Naive thymus-derived CD4-positive, alpha-beta T cell (primary cell): ENCODE results near the gene IRGQ. TPM values are rescaled to one million over a fixed set of nuclear protein-coding genes. Genes with fewer than 3 reads are reported as not detected.
"Not testable (repeated sequence)": the region's sequence is repeated elsewhere in the genome, so short reads cannot be mapped to it uniquely, and the experiment has no call there.

Experiments used
- ATAC-seq: fragments of 150-1000 bp; cut with Tn5 transposase; 2 replicates; pipeline ENCODE4 v1.10.0; 2021; ENCODE audit warnings: mild to moderate bottlenecking, moderate library complexity
- CTCF ChIA-PET: fragments of 350-600 bp; sonication (Branson Sonifier 250); formaldehyde crosslinking; loops from one replicate; lab custom pipeline; 2021; ENCODE audit warnings: antibody characterized with exemption; lab: Charles Lee
- POLR2A ChIA-PET: fragments of 350-600 bp; sonication (Branson Sonifier 250); formaldehyde crosslinking; loops from one replicate; lab custom pipeline; 2021; ENCODE audit warnings: antibody characterized with exemption, inconsistent platforms; lab: Charles Lee
- DNase-seq, 9 donors: peaks; one replicate each; pipeline versions ENCODE4 v3.0.0 to v3.0.0-alpha.2; 2020 to 2022; ENCODE audit warnings: mixed read lengths in 1 of 9
- H3K27ac ChIP-seq: one replicate; pipeline ENCODE4 v1.7.0; 2013; ENCODE audit warnings: mild to moderate bottlenecking, low read depth, low read length, moderate library complexity
- H3K27me3 ChIP-seq, 2 donors: one replicate each; pipeline ENCODE4 v1.7.0; 2013; ENCODE audit warnings: low read length in 2 of 2, mild to moderate bottlenecking in 2 of 2, moderate library complexity in 2 of 2; ENCODE audit not compliant: control insufficient read depth in 2 of 2, insufficient read depth in 2 of 2
- H3K36me3 ChIP-seq, 3 experiments: 1 replicate in 2 of 3; 2 replicates in 1 of 3; pipeline ENCODE4 v1.7.0; 2013; ENCODE audit warnings: low read length in 3 of 3, mild to moderate bottlenecking in 3 of 3, moderate library complexity in 1 of 3; ENCODE audit not compliant: insufficient read depth in 3 of 3, control insufficient read depth in 2 of 3
- H3K4me1 ChIP-seq, 2 donors: one replicate each; pipeline ENCODE4 v1.7.0; 2013; ENCODE audit warnings: low read length in 2 of 2, mild to moderate bottlenecking in 2 of 2, moderate library complexity in 1 of 2; ENCODE audit not compliant: control insufficient read depth in 2 of 2, insufficient read depth in 2 of 2
- H3K4me3 ChIP-seq: 2 replicates; pipeline ENCODE4 v1.7.0; 2013; ENCODE audit warnings: mild to moderate bottlenecking, low read length
- H3K9me3 ChIP-seq, 3 experiments: 1 replicate in 2 of 3; 2 replicates in 1 of 3; pipeline ENCODE4 v1.7.0; 2013; ENCODE audit warnings: low read length in 3 of 3; ENCODE audit not compliant: control insufficient read depth in 2 of 3
- H3K27ac Mint-ChIP-seq, 9 donors: one replicate each; pipeline ENCODE4 v1.8.0; 2020 to 2022; ENCODE audit warnings: mixed read lengths in 9 of 9, mild to moderate bottlenecking in 8 of 9, moderate library complexity in 5 of 9, inconsistent platforms in 2 of 9
- H3K27me3 Mint-ChIP-seq, 5 donors: one replicate each; pipeline ENCODE4 v1.8.0; 2021 to 2022; ENCODE audit warnings: mixed read lengths in 5 of 5, mild to moderate bottlenecking in 1 of 5
- H3K36me3 Mint-ChIP-seq, 5 donors: one replicate each; pipeline ENCODE4 v1.8.0; 2020 to 2022; ENCODE audit warnings: mixed read lengths in 5 of 5, mild to moderate bottlenecking in 3 of 5, inconsistent platforms in 1 of 5
- H3K4me1 Mint-ChIP-seq, 7 donors: one replicate each; pipeline ENCODE4 v1.8.0; 2020 to 2022; ENCODE audit warnings: mixed read lengths in 7 of 7, mild to moderate bottlenecking in 3 of 7, inconsistent platforms in 1 of 7
- H3K4me3 Mint-ChIP-seq, 10 donors: one replicate each; pipeline ENCODE4 v1.8.0; 2020 to 2022; ENCODE audit warnings: mild to moderate bottlenecking in 10 of 10, mixed read lengths in 10 of 10, moderate library complexity in 6 of 10, inconsistent platforms in 2 of 10
- H3K9me3 Mint-ChIP-seq, 11 donors: one replicate each; pipeline ENCODE4 v1.8.0; 2020 to 2022; ENCODE audit warnings: mixed read lengths in 11 of 11, mild to moderate bottlenecking in 4 of 11, inconsistent platforms in 1 of 11, moderate library complexity in 1 of 11
- intact Hi-C, 2 donors: fragments of 100-400 bp; cut with micrococcal nuclease; formaldehyde crosslinking; loops; one replicate each; pipeline ENCODE4 v1.15.1; 2023
- polyA plus RNA-seq, 2 donors: library from polyadenylated mRNA; unstranded; fragments of 300-500 nt; fragmentation: Illumina TruSeq; gene quantifications; one replicate each; pipeline ENCODE4 v1.2.3, GENCODE V29; 2021
- total RNA-seq, 6 experiments: library from RNA in 5 of 6; stranded (reverse) in 5 of 6; gene quantifications; 1 replicate in 5 of 6; 2 replicates in 1 of 6; pipeline ENCODE4 v1.2.3 and lab custom pipeline; 2021 to 2026

IRGQ gene
- total and polyA plus RNA-seq, 7 experiments from 2014 or later = 0.32 to 43.8 (median 13.7) TPM

GRCh38 chr19:43640424-43640757, 44.5 kb upstream of the IRGQ start:
- H3K27me3 Mint-ChIP-seq = peaks cover 13 to 48% (median 30%) of the 10 kb centered on the region in 5 donors
- peak overlapping the region; percentile 74 to 89 (median 83) for H3K4me3 Mint-ChIP-seq
- POLR2A ChIA-PET = no interaction called here
- no peaks in the 10 kb centered on the region for H3K36me3 Mint-ChIP-seq
- CTCF ChIA-PET = no interaction called here
- ATAC-seq = no peak
- H3K27me3 ChIP-seq = peaks cover 4 to 8% of the 10 kb centered on the region in 2 donors
- H3K27ac Mint-ChIP-seq = peak overlapping the region in 5 of 9 donors; percentile 22 to 92 (median 42)
- H3K36me3 ChIP-seq = no peaks in the 10 kb centered on the region
- H3K4me3 ChIP-seq = peak overlapping the region; percentile 61
- no peak for DNase-seq
- H3K27ac ChIP-seq = no peak overlapping the region
- H3K4me1 Mint-ChIP-seq = peaks cover 12 to 28% (median 15%) of the 10 kb centered on the region in 7 donors
- peaks cover 0 to 6% of the 10 kb centered on the region in 2 donors for H3K4me1 ChIP-seq
- no peaks in the 10 kb centered on the region for H3K9me3 Mint-ChIP-seq
- intact Hi-C loops = loop anchor here in 1 of 2 donors (1.0 kb wide), 2 partner anchors 21 to 28 kb away; partner anchors contain the start of gene ZNF428
- H3K9me3 ChIP-seq = no peaks in the 10 kb centered on the region

- ATAC-seq = peak; percentile 91
- H3K27me3 Mint-ChIP-seq = peaks cover 13 to 52% (median 30%) of the 10 kb centered on the region in 5 donors
- H3K9me3 Mint-ChIP-seq = no peaks in the 10 kb centered on the region
- POLR2A ChIA-PET = no interaction called here
- Histone ChIP-seq H3K36me3 (no peaks in the 10 kb centered on the region), H3K27ac (peak within 1 kb of the TSS; percentile 49), H3K9me3 (no peaks in the 10 kb centered on the region), H3K4me1 (peaks cover 0 to 6% of the 10 kb centered on the region in 2 donors), H3K27me3 (peaks cover 4 to 8% of the 10 kb centered on the region in 2 donors), H3K4me3 (peak within 1 kb of the TSS; percentile 61)
- H3K4me1 Mint-ChIP-seq = peaks cover 12 to 28% (median 15%) of the 10 kb centered on the region in 7 donors
- CTCF ChIA-PET = no interaction called here
- peak; percentile 42 to 70 (median 57) for DNase-seq
- peak within 1 kb of the TSS; percentile 76 to 93 (median 84) for H3K4me3 Mint-ChIP-seq
- H3K27ac Mint-ChIP-seq = peak within 1 kb of the TSS in 8 of 9 donors; percentile 2 to 92 (median 48)
- intact Hi-C loops = loop anchor here in 1 of 2 donors (1.0 kb wide), 2 partner anchors 20 to 29 kb away; partner anchors contain the start of gene ZNF428
- H3K36me3 Mint-ChIP-seq = no peaks in the 10 kb centered on the region
Observed at GRCh38 chr19:43639519-43640423, 43.8 kb upstream of the IRGQ start, which contains the start of gene CADM4. Gene CADM4 (minus strand): TSS chr19:43639850. CDS start chr19:43639790, 60 bp downstream.

GRCh38 chr19:43638995-43639518, 43.1 kb upstream of the IRGQ start:
- no peaks in the 10 kb centered on the region for H3K36me3 Mint-ChIP-seq
- H3K4me1 Mint-ChIP-seq = peaks cover 12 to 28% (median 15%) of the 10 kb centered on the region in 7 donors
- H3K36me3 ChIP-seq = no peaks in the 10 kb centered on the region
- ChIA-PET POLR2A (no interaction called here), CTCF (no interaction called here)
- H3K9me3 ChIP-seq = no peaks in the 10 kb centered on the region
- peaks cover 0 to 6% of the 10 kb centered on the region in 2 donors for H3K4me1 ChIP-seq
- H3K27me3 ChIP-seq = peaks cover 4 to 8% of the 10 kb centered on the region in 2 donors
- no peak overlapping the region for H3K4me3 ChIP-seq
- H3K4me3 Mint-ChIP-seq = peak overlapping the region; percentile 68 to 93 (median 82)
- H3K9me3 Mint-ChIP-seq = no peaks in the 10 kb centered on the region
- ATAC-seq = no peak
- peak overlapping the region in 8 of 9 donors; percentile 1 to 90 (median 32) for H3K27ac Mint-ChIP-seq
- peaks cover 13 to 52% (median 30%) of the 10 kb centered on the region in 5 donors for H3K27me3 Mint-ChIP-seq
- DNase-seq = no peak
- intact Hi-C loops = no loop called here
- no peak overlapping the region for H3K27ac ChIP-seq

- DNase-seq (no peak), ATAC-seq (no peak)
- Mint-ChIP-seq H3K27ac (peak overlapping the region in 5 of 9 donors; percentile 1 to 68 (median 33)), H3K9me3 (no peaks in the 10 kb centered on the region), H3K27me3 (peaks cover 15 to 52% (median 32%) of the 10 kb centered on the region in 5 donors), H3K36me3 (no peaks in the 10 kb centered on the region), H3K4me3 (peak overlapping the region; percentile 68 to 93 (median 82)), H3K4me1 (peaks cover 12 to 28% (median 15%) of the 10 kb centered on the region in 7 donors)
- Histone ChIP-seq H3K36me3 (no peaks in the 10 kb centered on the region), H3K27ac (no peak overlapping the region), H3K4me1 (peaks cover 0 to 6% of the 10 kb centered on the region in 2 donors), H3K9me3 (no peaks in the 10 kb centered on the region), H3K27me3 (peaks cover 4 to 8% of the 10 kb centered on the region in 2 donors), H3K4me3 (no peak overlapping the region)
- intact Hi-C loops = no loop called here
- ChIA-PET POLR2A (no interaction called here), CTCF (no interaction called here)
Observed at GRCh38 chr19:43638214-43638994, 42.5 kb upstream of the IRGQ start.

GRCh38 chr19:43636121-43636683, 40.3 kb upstream of the IRGQ start:
- DNase-seq (no peak), ATAC-seq (no peak)
- H3K4me1 ChIP-seq = peaks cover 0 to 6% of the 10 kb centered on the region in 2 donors
- Mint-ChIP-seq H3K4me1 (peaks cover 6 to 24% (median 13%) of the 10 kb centered on the region in 7 donors), H3K4me3 (peak overlapping the region in 1 of 10 donors; percentile 45), H3K27ac (no peak overlapping the region), H3K27me3 (peaks cover 15 to 51% (median 30%) of the 10 kb centered on the region in 5 donors), H3K9me3 (no peaks in the 10 kb centered on the region), H3K36me3 (no peaks in the 10 kb centered on the region)
- H3K4me3 ChIP-seq = no peak overlapping the region
- intact Hi-C loops = no loop called here
- no peaks in the 10 kb centered on the region for H3K36me3 ChIP-seq
- ChIA-PET CTCF (no interaction called here), POLR2A (no interaction called here)
- H3K27me3 ChIP-seq = peaks cover 4 to 8% of the 10 kb centered on the region in 2 donors
- H3K27ac ChIP-seq = no peak overlapping the region
- no peaks in the 10 kb centered on the region for H3K9me3 ChIP-seq

- H3K27me3 ChIP-seq, H3K4me3 ChIP-seq, intact Hi-C loops, H3K36me3 Mint-ChIP-seq, CTCF ChIA-PET, H3K4me1 ChIP-seq, DNase-seq, H3K9me3 ChIP-seq, H3K4me3 Mint-ChIP-seq, H3K27ac Mint-ChIP-seq, ATAC-seq, H3K36me3 ChIP-seq, H3K9me3 Mint-ChIP-seq, H3K27ac ChIP-seq: not testable (repeated sequence)
- POLR2A ChIA-PET = interaction anchor here (1.0 kb wide), 1 partner anchor 33 kb away, joined by 3 read pairs; no protein-coding TSS in a partner anchor
- H3K4me1 Mint-ChIP-seq = peaks cover 5 to 20% (median 12%) of the 10 kb centered on the region in 7 donors
- peaks cover 15 to 47% (median 28%) of the 10 kb centered on the region in 5 donors for H3K27me3 Mint-ChIP-seq
Observed at GRCh38 chr19:43635561-43635940, 39.6 kb upstream of the IRGQ start.
